ENCODE measurements around the gene TLDC2.

The TLDC2 gene

DNA sequence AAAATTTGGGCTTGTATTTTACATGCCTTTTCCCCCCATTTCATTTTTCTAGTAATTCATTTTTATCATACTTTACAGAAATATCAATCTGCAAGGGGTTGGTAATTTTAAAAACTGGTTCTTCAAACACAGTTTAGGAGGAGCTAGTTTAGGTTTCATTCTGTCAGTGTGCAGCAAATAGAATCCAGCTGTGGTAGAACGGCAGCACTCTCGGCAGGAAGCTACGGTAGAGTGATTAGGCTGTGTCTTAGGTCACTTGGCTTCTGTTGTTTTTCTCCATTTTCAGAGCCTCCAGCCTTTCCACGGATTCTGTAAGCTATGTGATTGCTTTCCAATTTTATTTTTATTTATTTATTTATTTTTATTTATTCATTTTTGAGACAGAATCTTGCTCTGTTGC is 32.7 kb downstream of the TLDC2 start:
- TF ChIP-seq, protein P1, sequence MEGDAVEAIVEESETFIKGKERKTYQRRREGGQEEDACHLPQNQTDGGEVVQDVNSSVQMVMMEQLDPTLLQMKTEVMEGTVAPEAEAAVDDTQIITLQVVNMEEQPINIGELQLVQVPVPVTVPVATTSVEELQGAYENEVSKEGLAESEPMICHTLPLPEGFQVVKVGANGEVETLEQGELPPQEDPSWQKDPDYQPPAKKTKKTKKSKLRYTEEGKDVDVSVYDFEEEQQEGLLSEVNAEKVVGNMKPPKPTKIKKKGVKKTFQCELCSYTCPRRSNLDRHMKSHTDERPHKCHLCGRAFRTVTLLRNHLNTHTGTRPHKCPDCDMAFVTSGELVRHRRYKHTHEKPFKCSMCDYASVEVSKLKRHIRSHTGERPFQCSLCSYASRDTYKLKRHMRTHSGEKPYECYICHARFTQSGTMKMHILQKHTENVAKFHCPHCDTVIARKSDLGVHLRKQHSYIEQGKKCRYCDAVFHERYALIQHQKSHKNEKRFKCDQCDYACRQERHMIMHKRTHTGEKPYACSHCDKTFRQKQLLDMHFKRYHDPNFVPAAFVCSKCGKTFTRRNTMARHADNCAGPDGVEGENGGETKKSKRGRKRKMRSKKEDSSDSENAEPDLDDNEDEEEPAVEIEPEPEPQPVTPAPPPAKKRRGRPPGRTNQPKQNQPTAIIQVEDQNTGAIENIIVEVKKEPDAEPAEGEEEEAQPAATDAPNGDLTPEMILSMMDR (IDR thresholded peaks at IDR 0.05; ENCODE audit: low read depth, low read length), result no peak
- no peak for DNase-seq
- peaks cover 4% of the 10 kb centered on the region for H3K36me3 ChIP-seq
- H3K4me3 ChIP-seq (ENCODE audit: low read depth, low read length), result no peak overlapping the region
- no peaks in the 10 kb centered on the region for H3K27me3 ChIP-seq
- H3K9me3 ChIP-seq, result no peaks in the 10 kb centered on the region
- H3K4me1 ChIP-seq, result no peaks in the 10 kb centered on the region

DNA sequence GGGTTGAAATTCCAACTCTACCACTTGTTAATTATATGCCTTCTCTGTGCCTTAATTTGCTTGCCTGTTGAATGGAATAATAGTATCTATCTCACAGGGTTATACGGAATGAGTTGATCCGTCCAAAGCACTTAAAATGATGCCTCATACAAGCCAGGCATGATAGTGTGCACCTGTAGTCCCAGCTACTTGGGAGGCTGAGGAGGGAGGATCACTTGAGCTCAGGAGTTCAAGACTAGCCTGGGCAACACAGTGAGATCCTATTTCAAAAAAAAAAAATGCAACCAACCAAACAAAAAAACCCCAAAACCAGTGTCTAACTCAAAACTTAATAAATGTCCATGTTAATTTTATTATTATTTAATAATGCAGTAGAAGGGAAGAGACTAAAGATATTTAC is 40.3 kb downstream of the TLDC2 start:
- no peak for DNase-seq
- no peaks in the 10 kb centered on the region for H3K27me3 ChIP-seq
- H3K36me3 ChIP-seq, result peaks cover 13% of the 10 kb centered on the region
- no peaks in the 10 kb centered on the region for H3K4me1 ChIP-seq
- TF ChIP-seq, protein P1 (IDR thresholded peaks at IDR 0.05; ENCODE audit: low read depth, low read length), result no peak
- H3K4me3 ChIP-seq (ENCODE audit: low read depth, low read length), result no peak overlapping the region
- H3K9me3 ChIP-seq, result no peaks in the 10 kb centered on the region

DNA sequence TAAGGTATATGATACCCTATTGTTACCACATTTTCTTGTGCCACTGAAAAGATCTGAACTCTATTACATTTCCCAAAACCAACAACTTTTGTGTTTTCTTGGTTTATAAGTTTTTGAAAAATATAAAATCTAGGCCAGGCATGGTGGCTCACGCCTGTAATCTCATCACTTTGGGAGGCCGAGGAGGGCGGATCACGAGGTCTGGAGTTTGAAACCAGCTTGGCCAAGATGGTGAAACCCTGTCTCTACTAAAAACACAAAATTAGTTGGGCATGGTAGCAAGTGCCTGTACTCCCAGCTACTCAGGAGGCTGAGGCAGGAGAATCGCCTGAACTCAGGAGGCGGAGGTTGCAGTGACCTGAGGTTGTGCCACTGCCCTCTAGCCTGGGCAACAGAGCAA is 41.3 kb downstream of the TLDC2 start:
- Histone ChIP-seq H3K36me3 (peaks cover 10% of the 10 kb centered on the region; the same call in 1 of the 2 replicates), H3K4me1 (no peaks in the 10 kb centered on the region), H3K4me3 (ENCODE audit: low read depth, low read length) (no peak overlapping the region), H3K9me3 (no peaks in the 10 kb centered on the region), H3K27me3 (no peaks in the 10 kb centered on the region)
- DNase-seq, result no peak
- TF ChIP-seq, protein P1 (IDR thresholded peaks at IDR 0.05; ENCODE audit: low read depth, low read length), result no peak

DNA sequence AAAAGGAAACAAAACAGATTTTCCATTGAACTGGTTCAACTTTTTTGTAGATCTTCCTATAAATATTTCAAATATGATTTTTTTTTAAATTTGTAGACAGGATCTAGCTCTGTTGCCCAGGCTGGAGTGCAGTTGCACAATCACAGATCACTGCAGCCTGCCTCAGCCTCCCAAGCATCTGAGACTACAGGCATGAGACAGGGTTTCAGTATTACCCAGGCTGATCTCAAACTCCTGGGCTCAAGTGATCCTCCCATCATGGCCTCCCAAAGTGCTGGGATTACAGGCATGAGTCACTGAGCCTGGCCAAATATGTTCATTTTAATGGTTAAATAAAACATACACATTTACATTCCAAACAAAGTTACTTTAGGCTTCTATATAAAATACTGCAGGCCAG is 42.0 kb downstream of the TLDC2 start:
- no peaks in the 10 kb centered on the region for H3K27me3 ChIP-seq
- DNase-seq, result no peak
- TF ChIP-seq, protein P1 (IDR thresholded peaks at IDR 0.05; ENCODE audit: low read depth, low read length), result no peak
- peaks cover 10% of the 10 kb centered on the region; the same call in 1 of the 2 replicates for H3K36me3 ChIP-seq
- no peak overlapping the region for H3K4me3 ChIP-seq (ENCODE audit: low read depth, low read length)
- no peaks in the 10 kb centered on the region for H3K9me3 ChIP-seq
- no peaks in the 10 kb centered on the region for H3K4me1 ChIP-seq

DNA sequence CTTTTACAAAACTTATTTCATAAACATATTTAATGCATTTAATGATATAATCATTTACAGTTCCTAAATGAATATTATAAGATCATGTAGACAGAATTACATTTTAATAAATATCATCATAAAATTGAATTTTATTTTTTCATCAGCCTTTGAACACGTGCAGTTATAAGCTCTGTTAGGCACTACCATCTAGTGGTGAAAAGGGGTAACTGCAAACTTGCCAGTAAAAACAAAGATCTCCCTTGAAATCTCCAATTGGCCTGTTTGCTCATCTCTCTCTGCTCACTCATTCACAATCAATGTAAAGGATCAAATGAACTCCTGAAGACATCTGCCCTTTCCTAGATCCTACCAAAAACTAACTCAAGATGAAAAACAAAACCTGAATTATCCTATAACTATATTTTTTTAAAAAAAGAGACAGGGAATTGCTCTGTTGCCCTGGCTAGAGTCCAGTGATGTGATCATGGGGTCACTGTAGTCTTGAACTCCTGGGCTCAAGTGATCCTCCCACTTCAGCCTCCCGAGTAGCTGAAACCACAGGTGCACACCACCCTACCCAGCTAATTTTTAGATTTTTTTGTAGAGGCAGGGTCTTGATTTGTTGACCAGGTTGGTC is 43.9 kb downstream of the TLDC2 start:
- TF ChIP-seq, protein P1 (IDR thresholded peaks at IDR 0.05; ENCODE audit: low read depth, low read length), result peak; percentile 96
- Histone ChIP-seq H3K4me1 (no peaks in the 10 kb centered on the region), H3K9me3 (no peaks in the 10 kb centered on the region), H3K36me3 (peaks cover 6% of the 10 kb centered on the region; the same call in 1 of the 2 replicates), H3K27me3 (no peaks in the 10 kb centered on the region), H3K4me3 (ENCODE audit: low read depth, low read length) (no peak overlapping the region)
- DNase-seq, result peak; percentile 44

DNA sequence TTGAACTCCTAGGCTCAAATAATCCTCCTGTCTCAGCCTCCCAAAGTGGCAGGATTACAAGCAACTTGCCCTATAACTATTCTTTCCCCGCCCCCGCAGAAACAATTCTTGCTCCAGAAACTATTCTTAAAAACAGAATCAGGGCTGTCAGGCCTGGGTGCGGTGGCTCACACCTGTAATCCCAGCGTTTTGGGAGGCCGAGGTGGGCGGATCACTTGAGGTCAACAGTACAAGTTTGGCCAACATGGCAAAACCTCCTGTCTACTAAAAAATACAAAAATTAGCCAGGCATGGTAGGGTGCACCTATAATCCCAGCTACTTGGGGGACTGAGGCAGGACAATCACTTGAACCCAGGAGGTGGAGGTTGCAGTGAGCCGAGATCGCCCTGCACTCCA is 44.4 kb downstream of the TLDC2 start:
- no peaks in the 10 kb centered on the region for H3K9me3 ChIP-seq
- no peaks in the 10 kb centered on the region for H3K4me1 ChIP-seq
- no peaks in the 10 kb centered on the region for H3K27me3 ChIP-seq
- TF ChIP-seq, protein P1 (IDR thresholded peaks at IDR 0.05; ENCODE audit: low read depth, low read length), result no peak
- DNase-seq, result no peak
- H3K36me3 ChIP-seq, result 0 out of 2 replicates have a peak, but pooled peaks cover under 1% of the 10 kb centered on the region
- H3K4me3 ChIP-seq (ENCODE audit: low read depth, low read length), result no peak overlapping the region

Data from BE2C (cell line).